OCI-M2 (cell line): ENCODE data around the gene SYNDIG1L.
"Not testable (repeated sequence)": the region's sequence is repeated elsewhere in the genome, so short reads cannot be mapped to it uniquely, and the experiment has no call there.

Experiments used
- DNase-seq: peaks from one replicate; lab custom pipeline; 2025; ENCODE audit not compliant: unreplicated experiment; lab: John Stamatoyannopoulos, UW

SYNDIG1L gene

GRCh38 chr14:74403619-74404417 lies 22.2 kb downstream of the SYNDIG1L start:
- no peak for DNase-seq

- DNase-seq: no peak
These were observed 23.4 kb downstream of the SYNDIG1L start for GRCh38 chr14:74402401-74403251.

GRCh38 chr14:74401504-74402241 lies 24.3 kb downstream of the SYNDIG1L start:
- DNase-seq: no peak

GRCh38 chr14:74400919-74401503 lies 25.0 kb downstream of the SYNDIG1L start:
- no peak for DNase-seq

GRCh38 chr14:74400031-74400685 lies 25.9 kb downstream of the SYNDIG1L start:
- no peak for DNase-seq

- DNase-seq: no peak
These were observed 30.9 kb downstream of the SYNDIG1L start for GRCh38 chr14:74395094-74395493.

GRCh38 chr14:74394549-74394948 lies 31.5 kb downstream of the SYNDIG1L start:
- DNase-seq: no peak

GRCh38 chr14:74392616-74393570 lies 33.1 kb downstream of the SYNDIG1L start:
- DNase-seq: no peak

- no peak for DNase-seq
These were observed 34.5 kb downstream of the SYNDIG1L start for GRCh38 chr14:74391479-74391878.

GRCh38 chr14:74390505-74390904 lies 35.5 kb downstream of the SYNDIG1L start:
- DNase-seq: not testable (repeated sequence)

GRCh38 chr14:74389980-74390379 lies 36.0 kb downstream of the SYNDIG1L start:
- DNase-seq: no peak

GRCh38 chr14:74382231-74382630 lies 43.8 kb downstream of the SYNDIG1L start:
- no peak for DNase-seq

- DNase-seq: not testable (repeated sequence)
These were observed 44.4 kb downstream of the SYNDIG1L start for GRCh38 chr14:74381571-74381970.

- no peak for DNase-seq
These were observed 45.2 kb downstream of the SYNDIG1L start for GRCh38 chr14:74380845-74381244.

GRCh38 chr14:74380172-74380571 lies 45.8 kb downstream of the SYNDIG1L start:
- DNase-seq: no peak

- no peak for DNase-seq
These were observed 47.9 kb downstream of the SYNDIG1L start for GRCh38 chr14:74377976-74378690.

- no peak for DNase-seq
These were observed 57.6 kb downstream of the SYNDIG1L start for GRCh38 chr14:74368441-74368840.

GRCh38 chr14:74368026-74368425 lies 58.0 kb downstream of the SYNDIG1L start:
- DNase-seq: no peak
